H9 (cell line): ENCODE data around the gene VSIG2. TPM values are rescaled to one million over a fixed set of nuclear protein-coding genes. Genes with fewer than 3 reads are reported as not detected.

Experiments used
- DNase-seq: peaks from one replicate; pipeline ENCODE4 v3.0.0-alpha.2; 2017
- H2AFZ ChIP-seq: one replicate; pipeline ENCODE4 v1.6.1; 2013; ENCODE audit warnings: mild to moderate bottlenecking, low read length, control low read depth, moderate library complexity
- H2AK5ac ChIP-seq: 2 replicates; pipeline ENCODE4 v1.6.1; 2013; ENCODE audit warnings: low read length, control low read depth, mixed read lengths; ENCODE audit not compliant: insufficient read length
- H2BK120ac ChIP-seq: one replicate; pipeline ENCODE4 v1.6.1; 2013; ENCODE audit warnings: low read depth, mild to moderate bottlenecking, low read length, control low read depth, inconsistent platforms; ENCODE audit not compliant: poor library complexity, severe bottlenecking
- H2BK12ac ChIP-seq: 2 replicates; pipeline ENCODE4 v1.6.1; 2013; ENCODE audit warnings: low read length, control low read depth, mixed read lengths, low read depth; ENCODE audit not compliant: insufficient read length
- H2BK15ac ChIP-seq: 2 replicates; pipeline ENCODE4 v1.6.1; 2013; ENCODE audit warnings: low read depth, low read length, control low read depth
- H2BK20ac ChIP-seq: one replicate; pipeline ENCODE4 v1.6.1; 2013; ENCODE audit warnings: low read depth, mild to moderate bottlenecking, low read length, control low read depth, inconsistent platforms; ENCODE audit not compliant: poor library complexity, severe bottlenecking
- H2BK5ac ChIP-seq: 2 replicates; pipeline ENCODE4 v1.6.1; 2013; ENCODE audit warnings: low read length, control low read depth, mixed read lengths; ENCODE audit not compliant: insufficient read length
- H3K14ac ChIP-seq: 2 replicates; pipeline ENCODE4 v1.6.1; 2013; ENCODE audit warnings: low read length, control low read depth; ENCODE audit not compliant: insufficient read depth
- H3K18ac ChIP-seq: 2 replicates; pipeline ENCODE4 v1.6.1; 2013; ENCODE audit warnings: low read depth, mild to moderate bottlenecking, mixed read lengths, low read length, control low read depth; ENCODE audit not compliant: insufficient read length
- H3K23ac ChIP-seq: 2 replicates; pipeline ENCODE4 v1.6.1; 2013; ENCODE audit warnings: low read length, control low read depth, mixed read lengths, low read depth; ENCODE audit not compliant: insufficient read length
- H3K23me2 ChIP-seq: 2 replicates; pipeline ENCODE4 v1.6.1; 2013; ENCODE audit warnings: low read depth, mild to moderate bottlenecking, mixed read lengths, low read length, control low read depth; ENCODE audit not compliant: insufficient read length, poor library complexity, severe bottlenecking
- H3K27ac ChIP-seq: 2 replicates; pipeline ENCODE4 v1.5.1; 2013; ENCODE audit warnings: low read length, control low read depth, mixed read lengths, low read depth; ENCODE audit not compliant: insufficient read length
- H3K27me3 ChIP-seq: 2 replicates; pipeline ENCODE4 v1.6.1; 2013; ENCODE audit warnings: low read length, control low read depth, inconsistent platforms; ENCODE audit not compliant: insufficient read depth
- H3K4ac ChIP-seq: 2 replicates; pipeline ENCODE4 v1.6.1; 2013; ENCODE audit warnings: low read depth, mild to moderate bottlenecking, control low read depth, inconsistent platforms, low read length, moderate library complexity
- H3K4me1 ChIP-seq: 2 replicates; pipeline ENCODE4 v1.6.1; 2013; ENCODE audit warnings: low read length, control low read depth, inconsistent platforms; ENCODE audit not compliant: insufficient read depth
- H3K4me2 ChIP-seq: 2 replicates; pipeline ENCODE4 v1.6.1; 2013; ENCODE audit warnings: low read length, control low read depth, mixed read lengths; ENCODE audit not compliant: insufficient read length, insufficient read depth
- H3K56ac ChIP-seq: 2 replicates; pipeline ENCODE4 v1.6.1; 2013; ENCODE audit warnings: low read depth, mild to moderate bottlenecking, mixed read lengths, low read length, control low read depth; ENCODE audit not compliant: insufficient read length
- H3K79me1 ChIP-seq: 2 replicates; pipeline ENCODE4 v1.6.1; 2013; ENCODE audit warnings: low read depth, mild to moderate bottlenecking, moderate library complexity, low read length, control low read depth, inconsistent platforms; ENCODE audit not compliant: insufficient read depth, poor library complexity, severe bottlenecking
- H3K79me2 ChIP-seq: 2 replicates; pipeline ENCODE4 v1.6.1; 2013; ENCODE audit warnings: low read length, control low read depth, inconsistent platforms; ENCODE audit not compliant: insufficient read depth
- H3K9ac ChIP-seq: 2 replicates; pipeline ENCODE4 v1.6.1; 2013; ENCODE audit warnings: low read length, control low read depth, mixed read lengths; ENCODE audit not compliant: insufficient read length; ENCODE audit errors: extremely low read depth
- H3K9me3 ChIP-seq: one replicate; pipeline ENCODE4 v1.6.1; 2013; ENCODE audit warnings: low read depth, low read length, inconsistent platforms; ENCODE audit not compliant: control insufficient read depth
- H3T11ph ChIP-seq: one replicate; pipeline ENCODE4 v1.6.1; 2013; ENCODE audit warnings: mild to moderate bottlenecking, low read length, control low read depth, inconsistent platforms
- H4K20me1 ChIP-seq: one replicate; pipeline ENCODE4 v1.6.1; 2013; ENCODE audit not compliant: control insufficient read depth, insufficient read length, insufficient read depth
- H4K5ac ChIP-seq: 2 replicates; pipeline ENCODE4 v1.6.1; 2013; ENCODE audit warnings: low read depth, mild to moderate bottlenecking, mixed read lengths, low read length, control low read depth; ENCODE audit not compliant: insufficient read length
- H4K8ac ChIP-seq: replicated peaks from 2 replicates; pipeline ENCODE4 v1.6.1; 2013; ENCODE audit warnings: low read length, control low read depth, mixed read lengths, low read depth; ENCODE audit not compliant: insufficient read length
- H4K91ac ChIP-seq: 2 replicates; pipeline ENCODE4 v1.6.1; 2013; ENCODE audit warnings: low read depth, mild to moderate bottlenecking, moderate library complexity, mixed read lengths, low read length, control low read depth; ENCODE audit not compliant: insufficient read length
- H3K27ac Mint-ChIP-seq, 3 experiments: 2 replicates in 2 of 3; 3 replicates in 1 of 3; pipeline ENCODE4 v1.8.0; 2020 to 2021; ENCODE audit warnings: mixed read lengths in 3 of 3, mild to moderate bottlenecking in 1 of 3, moderate library complexity in 1 of 3
- H3K27me3 Mint-ChIP-seq: 2 replicates; pipeline ENCODE4 v1.8.0; 2021; ENCODE audit warnings: low read depth, mild to moderate bottlenecking, moderate library complexity, mixed read lengths
- H3K36me3 Mint-ChIP-seq, 3 experiments: 2 replicates in 2 of 3; 3 replicates in 1 of 3; pipeline ENCODE4 v1.8.0; 2020 to 2021; ENCODE audit warnings: low read depth in 3 of 3, mixed read lengths in 3 of 3; ENCODE audit not compliant: insufficient read depth in 1 of 3
- H3K4me1 Mint-ChIP-seq, 2 experiments: 2 replicates each; pipeline ENCODE4 v1.8.0; 2020; ENCODE audit warnings: mixed read lengths in 2 of 2
- H3K4me3 Mint-ChIP-seq, 2 experiments: 2 replicates in 1 of 2; 3 replicates in 1 of 2; pipeline ENCODE4 v1.8.0; 2020 to 2021; ENCODE audit warnings: mild to moderate bottlenecking in 2 of 2, mixed read lengths in 2 of 2, moderate library complexity in 1 of 2
- H3K9me3 Mint-ChIP-seq, 2 experiments: 2 replicates in 1 of 2; 3 replicates in 1 of 2; pipeline ENCODE4 v1.8.0; 2020; ENCODE audit warnings: mild to moderate bottlenecking in 2 of 2, mixed read lengths in 2 of 2, moderate library complexity in 1 of 2
- total RNA-seq: library from RNA; stranded (reverse); gene quantifications from 2 replicates; pipeline ENCODE4 v1.2.1, GENCODE V29; 2021
- TF ChIP-seq, protein P1 (sequence below): fragments of 200-600 bp; sonication (generic); conservative IDR thresholded peaks from 3 replicates; pipeline ENCODE4 v1.8.0; 2021; ENCODE audit warnings: antibody characterized with exemption, mild to moderate bottlenecking

VSIG2 gene
- total RNA-seq, 1 experiment from 2014 or later, result not detected

DNA sequence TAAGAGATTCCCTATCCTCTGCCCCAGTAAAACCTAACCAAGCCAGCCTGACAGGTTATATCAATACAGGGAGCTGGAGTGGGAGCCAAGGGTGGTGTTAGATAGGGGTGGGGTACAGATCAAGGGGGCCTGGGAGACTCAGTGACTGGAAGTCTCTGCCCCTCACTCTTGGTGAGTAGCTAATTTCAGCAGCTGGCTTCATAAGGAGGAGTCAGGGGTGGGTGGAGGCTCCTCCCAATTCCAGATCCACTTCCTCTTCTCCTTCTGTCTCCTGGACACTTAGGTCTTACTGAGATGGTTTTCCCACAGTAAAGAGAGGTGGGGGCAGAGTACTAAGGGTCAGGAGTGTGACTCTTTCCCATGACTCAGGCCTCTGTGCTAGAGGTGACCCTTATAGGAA is 1.1 kb upstream of the VSIG2 start:
- no peak overlapping the region for H3K56ac ChIP-seq
- TF ChIP-seq, protein P1, sequence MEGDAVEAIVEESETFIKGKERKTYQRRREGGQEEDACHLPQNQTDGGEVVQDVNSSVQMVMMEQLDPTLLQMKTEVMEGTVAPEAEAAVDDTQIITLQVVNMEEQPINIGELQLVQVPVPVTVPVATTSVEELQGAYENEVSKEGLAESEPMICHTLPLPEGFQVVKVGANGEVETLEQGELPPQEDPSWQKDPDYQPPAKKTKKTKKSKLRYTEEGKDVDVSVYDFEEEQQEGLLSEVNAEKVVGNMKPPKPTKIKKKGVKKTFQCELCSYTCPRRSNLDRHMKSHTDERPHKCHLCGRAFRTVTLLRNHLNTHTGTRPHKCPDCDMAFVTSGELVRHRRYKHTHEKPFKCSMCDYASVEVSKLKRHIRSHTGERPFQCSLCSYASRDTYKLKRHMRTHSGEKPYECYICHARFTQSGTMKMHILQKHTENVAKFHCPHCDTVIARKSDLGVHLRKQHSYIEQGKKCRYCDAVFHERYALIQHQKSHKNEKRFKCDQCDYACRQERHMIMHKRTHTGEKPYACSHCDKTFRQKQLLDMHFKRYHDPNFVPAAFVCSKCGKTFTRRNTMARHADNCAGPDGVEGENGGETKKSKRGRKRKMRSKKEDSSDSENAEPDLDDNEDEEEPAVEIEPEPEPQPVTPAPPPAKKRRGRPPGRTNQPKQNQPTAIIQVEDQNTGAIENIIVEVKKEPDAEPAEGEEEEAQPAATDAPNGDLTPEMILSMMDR, result no peak
- no peak overlapping the region for H2BK5ac ChIP-seq
- no peak overlapping the region for H3K4ac ChIP-seq
- H3K27ac Mint-ChIP-seq, result no peak overlapping the region; a peak in 1 of 7 replicates
- H3K23ac ChIP-seq, result no peak overlapping the region
- H3K9ac ChIP-seq, result no peak overlapping the region
- no peak overlapping the region for H2BK20ac ChIP-seq
- no peak overlapping the region for H2AFZ ChIP-seq
- H2AK5ac ChIP-seq, result no peak overlapping the region
- H3K27me3 Mint-ChIP-seq, result peaks cover 66% of the 10 kb centered on the region
- H3T11ph ChIP-seq, result no peak overlapping the region
- no peak overlapping the region for H3K14ac ChIP-seq
- no peak overlapping the region for H2BK120ac ChIP-seq
- H3K4me3 Mint-ChIP-seq, result no peak overlapping the region; a peak in 1 of 5 replicates
- H3K18ac ChIP-seq, result no peak overlapping the region
- H3K4me1 ChIP-seq, result peaks cover 3% of the 10 kb centered on the region; the same call in 1 of the 2 replicates
- H3K4me1 Mint-ChIP-seq, result peaks cover 12 to 42% of the 10 kb centered on the region in 2 experiments
- H3K9me3 Mint-ChIP-seq, result peaks cover 1 to 11% of the 10 kb centered on the region in 2 experiments; a peak in 3 of 5 replicates
- no peak overlapping the region for H2BK12ac ChIP-seq
- H3K4me2 ChIP-seq, result no peak overlapping the region
- H3K23me2 ChIP-seq, result peaks cover 3% of the 10 kb centered on the region
- H4K20me1 ChIP-seq, result no peaks in the 10 kb centered on the region
- H3K36me3 Mint-ChIP-seq, result no peaks in the 10 kb centered on the region; a peak in 2 of 7 replicates
- no peaks in the 10 kb centered on the region for H3K79me1 ChIP-seq
- H2BK15ac ChIP-seq, result no peak overlapping the region
- DNase-seq, result no peak
- H3K27ac ChIP-seq, result no peak overlapping the region
- no peaks in the 10 kb centered on the region for H3K9me3 ChIP-seq
- no peak overlapping the region for H4K91ac ChIP-seq
- no peaks in the 10 kb centered on the region for H3K79me2 ChIP-seq
- no peak overlapping the region for H4K5ac ChIP-seq
- H4K8ac ChIP-seq, result no peak overlapping the region
- H3K27me3 ChIP-seq, result peaks cover 91% of the 10 kb centered on the region
